GM23248 (cell line): ENCODE results near the gene USP6NL. TPM values are rescaled to one million over a fixed set of nuclear protein-coding genes. Genes with fewer than 3 reads are reported as not detected.
"Not testable (repeated sequence)": the region's sequence is repeated elsewhere in the genome, so short reads cannot be mapped to it uniquely, and the experiment has no call there.

ENCODE experiments used
- DNase-seq: peaks from one replicate; pipeline ENCODE4 v3.0.0-alpha.2; 2015
- H2AFZ ChIP-seq: fragments of 200-600 bp; sonication (generic); 2 replicates; pipeline ENCODE4 v1.6.1; 2016; ENCODE audit warnings: antibody characterized with exemption
- H3F3A ChIP-seq: fragments of 200-600 bp; sonication (generic); 2 replicates; pipeline ENCODE4 v1.6.1; 2016; ENCODE audit warnings: mild to moderate bottlenecking, antibody characterized with exemption, mixed run types; ENCODE audit not compliant: insufficient read depth
- H3K27ac ChIP-seq: fragments of 200-600 bp; sonication (generic); 2 replicates; pipeline ENCODE4 v1.5.1; 2016; ENCODE audit warnings: mild to moderate bottlenecking
- H3K27me3 ChIP-seq: fragments of 200-600 bp; sonication (generic); replicated peaks from 2 replicates; pipeline ENCODE4 v1.6.1; 2016; ENCODE audit warnings: mild to moderate bottlenecking; ENCODE audit not compliant: insufficient read depth
- H3K36me3 ChIP-seq: fragments of 200-600 bp; sonication (generic); 2 replicates; pipeline ENCODE4 v1.6.1; 2016; ENCODE audit warnings: low read depth, mild to moderate bottlenecking
- H3K4me1 ChIP-seq: fragments of 200-600 bp; sonication (generic); 2 replicates; pipeline ENCODE4 v1.6.1; 2016; ENCODE audit warnings: mild to moderate bottlenecking; ENCODE audit not compliant: insufficient read depth
- H3K4me2 ChIP-seq: fragments of 200-600 bp; sonication (generic); one replicate; pipeline ENCODE4 v1.6.1; 2016; ENCODE audit warnings: mild to moderate bottlenecking; ENCODE audit not compliant: unreplicated experiment
- H3K4me3 ChIP-seq: fragments of 200-600 bp; sonication (generic); 2 replicates; pipeline ENCODE4 v1.5.1; 2016; ENCODE audit warnings: mild to moderate bottlenecking
- H3K79me2 ChIP-seq: fragments of 200-600 bp; sonication (generic); 2 replicates; pipeline ENCODE4 v1.6.1; 2016; ENCODE audit warnings: mild to moderate bottlenecking; ENCODE audit not compliant: insufficient read depth
- H3K9ac ChIP-seq: fragments of 200-600 bp; sonication (generic); 2 replicates; pipeline ENCODE4 v1.6.1; 2016; ENCODE audit warnings: mild to moderate bottlenecking
- H3K9me2 ChIP-seq: fragments of 200-600 bp; sonication (generic); 2 replicates; pipeline ENCODE4 v1.6.1; 2016; ENCODE audit warnings: mixed run types, mild to moderate bottlenecking, moderate library complexity; ENCODE audit not compliant: insufficient read depth
- H3K9me3 ChIP-seq: fragments of 200-600 bp; sonication (generic); one replicate; pipeline ENCODE4 v1.6.1; 2017; ENCODE audit warnings: low read depth
- H4K20me1 ChIP-seq: fragments of 200-600 bp; sonication (generic); 2 replicates; pipeline ENCODE4 v1.6.0; 2016; ENCODE audit not compliant: insufficient read depth
- EZH2 ChIP-seq: fragments of 200-600 bp; sonication (generic); IDR thresholded peaks from 2 replicates; pipeline ENCODE4 v1.6.1; 2018; ENCODE audit warnings: antibody characterized with exemption, mild to moderate bottlenecking; ENCODE audit not compliant: insufficient read depth, poor library complexity, severe bottlenecking
- EZH2phosphoT487 ChIP-seq: fragments of 200-600 bp; sonication (generic); IDR thresholded peaks from 2 replicates; pipeline ENCODE4 v1.6.1; 2018; ENCODE audit warnings: antibody characterized with exemption, moderate library complexity, mild to moderate bottlenecking, low read depth; ENCODE audit not compliant: insufficient read depth
- WGBS, 2 experiments: methylation state at CpG; one replicate each; pipeline ENCODE4 v1.1.6; 2015 to 2017; ENCODE audit warnings: low lambda C conversion rate in 2 of 2, low coverage in 1 of 2; ENCODE audit errors: missing lambda C conversion rate in 2 of 2; 5-methylcytosine and 5-hydroxymethylcytosine counted together
- in situ Hi-C: fragments of 300-500 bp; cut with MboI; formaldehyde crosslinking; loops from 2 replicates; pipeline ENCODE4 v1.15.0; 2020
- polyA plus RNA-seq: library from polyadenylated mRNA; unstranded; fragments of >200 nt; fragmentation: Nextera tagmentation; extraction: Ambion mirVana; gene quantifications from 2 replicates; pipeline ENCODE4 v1.2.1, GENCODE V29; 2016
- total RNA-seq: library from RNA; depleted of rRNA; stranded (reverse); fragments of >200 nt; shearing (Covaris generic); gene quantifications from 2 replicates; pipeline ENCODE4 v1.2.3, GENCODE V29; 2014

Gene USP6NL
- total and polyA plus RNA-seq, 2 experiments from 2014 or later = 4.4 to 9.2 TPM

DNA sequence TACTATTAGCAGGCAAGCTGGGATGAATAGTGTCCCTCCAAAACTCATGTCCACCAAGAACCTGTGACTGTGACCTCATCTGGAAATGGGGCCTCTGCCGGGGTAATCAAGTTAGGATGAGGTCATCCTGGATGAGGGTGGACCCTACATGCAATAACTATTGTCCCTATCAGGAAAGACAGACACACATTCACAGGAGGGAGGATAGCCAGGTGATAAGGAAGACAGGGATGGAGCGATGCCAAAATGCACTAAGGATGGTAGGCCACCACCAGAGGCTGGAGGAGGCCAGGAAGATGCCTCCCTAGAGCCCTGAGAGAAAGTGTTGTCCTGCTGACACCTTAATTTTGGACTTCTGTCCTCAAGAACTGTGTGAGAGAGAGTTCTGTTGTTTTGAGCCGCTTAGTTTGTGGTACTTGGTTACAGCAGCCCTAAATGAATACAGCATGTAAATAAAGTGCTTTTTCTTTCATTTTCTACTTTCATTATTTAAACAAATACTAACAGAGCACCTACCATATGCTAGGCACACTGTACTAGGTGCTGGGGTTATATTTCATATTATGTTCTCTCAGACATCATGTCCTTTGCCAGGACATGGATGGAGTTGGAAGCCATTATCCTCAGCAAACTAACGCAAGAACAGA lies 111.9 kb downstream of the USP6NL start:
- TF ChIP-seq EZH2phosphoT487 = no peak
- TF ChIP-seq EZH2 = no peak
- DNase-seq = no peak
- in situ Hi-C loops = no loop called here
- no peak overlapping the region for H3K4me3 ChIP-seq
- no peaks in the 10 kb centered on the region for H3K36me3 ChIP-seq
- no peaks in the 10 kb centered on the region for H3K79me2 ChIP-seq
- no peak overlapping the region for H3K9ac ChIP-seq
- H3K9me2 ChIP-seq = no peaks in the 10 kb centered on the region
- H3F3A ChIP-seq = no peaks in the 10 kb centered on the region
- H3K9me3 ChIP-seq = no peaks in the 10 kb centered on the region
- no peak overlapping the region for H2AFZ ChIP-seq
- no peak overlapping the region for H3K27ac ChIP-seq
- no peak overlapping the region for H3K4me2 ChIP-seq
- WGBS, 2 experiments = 80 to 85% methylated on average over 4 of the region's 4 CpGs
- no peaks in the 10 kb centered on the region for H4K20me1 ChIP-seq
- H3K4me1 ChIP-seq = no peaks in the 10 kb centered on the region
- no peaks in the 10 kb centered on the region for H3K27me3 ChIP-seq

GRCh38 chr10:11498399-11498798 lies 113.1 kb downstream of the USP6NL start:
- no peak for DNase-seq
- Histone ChIP-seq H3K4me2 (no peak overlapping the region), H3K9ac (no peak overlapping the region), H3K79me2 (no peaks in the 10 kb centered on the region), H3K27ac (no peak overlapping the region), H3K9me3 (no peaks in the 10 kb centered on the region), H3K36me3 (no peaks in the 10 kb centered on the region), H3K4me3 (no peak overlapping the region), H3K27me3 (no peaks in the 10 kb centered on the region), H3F3A (no peaks in the 10 kb centered on the region), H2AFZ (no peak overlapping the region), H3K9me2 (no peaks in the 10 kb centered on the region), H4K20me1 (no peaks in the 10 kb centered on the region), H3K4me1 (no peaks in the 10 kb centered on the region)
- 94 to 95% methylated on average over 2 of the region's 2 CpGs for WGBS, 2 experiments
- in situ Hi-C loops = no loop called here
- no peak for TF ChIP-seq EZH2phosphoT487

- H3F3A ChIP-seq, H4K20me1 ChIP-seq, H3K9me2 ChIP-seq, H3K79me2 ChIP-seq, H3K27ac ChIP-seq, H3K4me1 ChIP-seq, H3K36me3 ChIP-seq, H3K4me3 ChIP-seq, H3K27me3 ChIP-seq, in situ Hi-C loops, H3K9ac ChIP-seq, H3K9me3 ChIP-seq, H3K4me2 ChIP-seq, H2AFZ ChIP-seq: not testable (repeated sequence)
- 15 to 18% methylated on average over 12 to 13 of the region's 13 CpGs for WGBS, 2 experiments
- DNase-seq = peak; percentile 44
These were observed 116.5 kb downstream of the USP6NL start for GRCh38 chr10:11494923-11495322.

- 94 to 95% methylated on average over 6 of the region's 6 CpGs for WGBS, 2 experiments
- no peak overlapping the region for H3K4me2 ChIP-seq
- no peaks in the 10 kb centered on the region for H4K20me1 ChIP-seq
- no peaks in the 10 kb centered on the region for H3F3A ChIP-seq
- no peak for DNase-seq
- no peak overlapping the region for H3K27ac ChIP-seq
- no peaks in the 10 kb centered on the region for H3K9me3 ChIP-seq
- no peak overlapping the region for H3K4me3 ChIP-seq
- no peak overlapping the region for H3K9ac ChIP-seq
- no peaks in the 10 kb centered on the region for H3K9me2 ChIP-seq
- H3K4me1 ChIP-seq = no peaks in the 10 kb centered on the region
- no peak for TF ChIP-seq EZH2phosphoT487
- no peak for TF ChIP-seq EZH2
- H3K27me3 ChIP-seq = no peaks in the 10 kb centered on the region
- no peak overlapping the region for H2AFZ ChIP-seq
- in situ Hi-C loops = no loop called here
- H3K36me3 ChIP-seq = 0 out of 2 replicates have a peak, but pooled peaks cover 6% of the 10 kb centered on the region
- no peaks in the 10 kb centered on the region for H3K79me2 ChIP-seq
These were observed 117.8 kb downstream of the USP6NL start for GRCh38 chr10:11493646-11494045.

GRCh38 chr10:11491087-11491486 lies 120.4 kb downstream of the USP6NL start:
- Histone ChIP-seq H3K4me1 (no peaks in the 10 kb centered on the region), H3K27ac (no peak overlapping the region), H3K36me3 (0 out of 2 replicates have a peak, but pooled peaks cover 6% of the 10 kb centered on the region), H3K4me2 (no peak overlapping the region), H3F3A (no peaks in the 10 kb centered on the region), H3K79me2 (no peaks in the 10 kb centered on the region), H3K4me3 (no peak overlapping the region), H2AFZ (no peak overlapping the region), H3K9ac (no peak overlapping the region), H3K27me3 (no peaks in the 10 kb centered on the region), H3K9me3 (no peaks in the 10 kb centered on the region), H4K20me1 (no peaks in the 10 kb centered on the region), H3K9me2 (no peaks in the 10 kb centered on the region)
- DNase-seq = no peak
- in situ Hi-C loops = no loop called here
- 64 to 67% methylated on average over 2 of the region's 2 CpGs for WGBS, 2 experiments
- no peak for TF ChIP-seq EZH2
- no peak for TF ChIP-seq EZH2phosphoT487
